Middle frontal gyrus (tissue), 1 donor: Measurements from ENCODE around the gene CUX1.

ENCODE experiments used
- DNase-seq: peaks from one replicate; pipeline ENCODE4 v3.0.0-alpha.2; 2015; ENCODE audit warnings: low spot score; ENCODE audit errors: extremely low spot score

Gene CUX1

GRCh38 chr7:102068846-102069245 is 251.4 kb downstream of the CUX1 start:
- DNase-seq: no peak

- no peak for DNase-seq
These were observed 252.7 kb downstream of the CUX1 start for GRCh38 chr7:102069931-102070629.

GRCh38 chr7:102072003-102072402 is 254.6 kb downstream of the CUX1 start:
- no peak for DNase-seq

- no peak for DNase-seq
These were observed 255.3 kb downstream of the CUX1 start for GRCh38 chr7:102072636-102073209.

GRCh38 chr7:102073931-102074880 is 256.8 kb downstream of the CUX1 start:
- DNase-seq: no peak

- DNase-seq: no peak
These were observed 257.7 kb downstream of the CUX1 start for GRCh38 chr7:102075126-102075525.

GRCh38 chr7:102075553-102076135 is 258.2 kb downstream of the CUX1 start:
- DNase-seq: no peak

- no peak for DNase-seq
These were observed 259.7 kb downstream of the CUX1 start for GRCh38 chr7:102077081-102077480.

GRCh38 chr7:102079140-102080018 is 262.0 kb downstream of the CUX1 start:
- no peak for DNase-seq

GRCh38 chr7:102080019-102080433 is 262.6 kb downstream of the CUX1 start:
- no peak for DNase-seq

- no peak for DNase-seq
These were observed 263.2 kb downstream of the CUX1 start for GRCh38 chr7:102080434-102081243.

- DNase-seq: no peak
These were observed 263.8 kb downstream of the CUX1 start for GRCh38 chr7:102081244-102081627.

- no peak for DNase-seq
These were observed 265.4 kb downstream of the CUX1 start for GRCh38 chr7:102082693-102083368.

- DNase-seq: no peak
These were observed 267.9 kb downstream of the CUX1 start for GRCh38 chr7:102085218-102085772.

GRCh38 chr7:102089175-102090098 is 272.0 kb downstream of the CUX1 start:
- no peak for DNase-seq

- DNase-seq: no peak
These were observed 276.3 kb downstream of the CUX1 start for GRCh38 chr7:102093599-102094315.

- no peak for DNase-seq
These were observed 276.9 kb downstream of the CUX1 start for GRCh38 chr7:102094316-102094650.
